ENCODE results near the gene BAG5.
"Not testable (repeated sequence)": the region's sequence is repeated elsewhere in the genome, so short reads cannot be mapped to it uniquely, and the experiment has no call there.

The BAG5 gene

GRCh38 chr14:103522649-103523574, 39.5 kb downstream of the BAG5 start, which contains the start of gene CKB:
CKB (minus strand) TSS chr14:103522830; CDS start chr14:103522493, 337 bp downstream.
- DNase-seq (ENCODE audit: low spot score), result peak; percentile 92

DNA sequence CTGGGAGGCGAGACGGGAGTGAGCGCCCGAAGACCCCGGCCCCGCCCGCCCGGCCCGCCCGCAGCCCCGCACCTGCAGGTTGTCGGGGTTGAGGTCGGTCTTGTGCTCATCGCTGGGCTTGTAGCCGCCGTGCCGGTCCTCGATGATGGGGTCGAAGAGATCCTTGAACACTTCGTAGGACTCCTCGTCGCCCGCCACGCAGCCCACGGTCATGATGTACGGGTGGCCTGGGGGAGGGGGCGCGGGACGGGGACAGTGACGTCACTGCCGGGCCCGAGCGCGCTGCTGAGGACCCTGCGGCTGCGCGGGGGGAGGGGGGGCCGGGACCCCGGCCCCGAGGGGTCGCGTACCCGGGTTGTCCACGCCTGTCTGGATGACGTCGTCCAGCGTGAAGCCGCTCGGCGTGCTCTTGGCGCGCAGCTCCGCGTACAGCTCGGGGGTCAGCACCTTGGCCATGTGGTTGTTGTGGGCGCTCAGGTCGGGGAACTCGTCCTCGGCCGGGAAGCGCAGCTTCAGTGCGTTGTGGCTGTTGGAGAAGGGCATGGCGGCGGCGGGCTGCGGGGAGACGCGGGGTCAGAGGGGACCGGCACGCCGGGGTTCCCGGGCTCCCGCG, 40.4 kb downstream of the BAG5 start:
- DNase-seq (ENCODE audit: low spot score), result no peak

DNA sequence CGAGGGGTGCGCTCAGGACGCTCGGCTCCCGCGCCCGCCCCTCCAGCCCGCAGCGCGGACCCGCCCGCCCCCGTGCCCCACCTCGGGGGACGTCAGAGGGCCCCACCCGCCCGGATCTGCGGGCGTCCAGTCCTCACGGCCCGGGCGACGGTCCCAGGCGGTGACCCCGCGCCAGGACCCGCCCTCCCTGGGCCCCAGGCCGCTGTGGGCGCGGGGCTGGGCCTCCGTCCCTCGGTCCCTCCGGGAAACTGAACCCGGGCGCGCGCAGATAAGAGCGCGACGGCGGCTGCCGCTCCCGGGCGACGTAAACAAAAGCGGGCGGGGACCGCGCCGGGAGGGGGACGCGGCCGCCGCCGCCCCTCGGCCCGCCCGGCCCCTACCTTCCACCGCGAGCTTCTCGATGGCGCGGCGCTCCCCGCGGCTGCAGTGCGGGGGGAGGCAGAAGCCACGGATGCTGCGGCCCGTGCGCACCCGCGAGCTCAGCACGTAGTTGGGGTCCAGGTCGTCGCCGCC, 41.0 kb downstream of the BAG5 start:
- DNase-seq (ENCODE audit: low spot score), result no peak

DNA sequence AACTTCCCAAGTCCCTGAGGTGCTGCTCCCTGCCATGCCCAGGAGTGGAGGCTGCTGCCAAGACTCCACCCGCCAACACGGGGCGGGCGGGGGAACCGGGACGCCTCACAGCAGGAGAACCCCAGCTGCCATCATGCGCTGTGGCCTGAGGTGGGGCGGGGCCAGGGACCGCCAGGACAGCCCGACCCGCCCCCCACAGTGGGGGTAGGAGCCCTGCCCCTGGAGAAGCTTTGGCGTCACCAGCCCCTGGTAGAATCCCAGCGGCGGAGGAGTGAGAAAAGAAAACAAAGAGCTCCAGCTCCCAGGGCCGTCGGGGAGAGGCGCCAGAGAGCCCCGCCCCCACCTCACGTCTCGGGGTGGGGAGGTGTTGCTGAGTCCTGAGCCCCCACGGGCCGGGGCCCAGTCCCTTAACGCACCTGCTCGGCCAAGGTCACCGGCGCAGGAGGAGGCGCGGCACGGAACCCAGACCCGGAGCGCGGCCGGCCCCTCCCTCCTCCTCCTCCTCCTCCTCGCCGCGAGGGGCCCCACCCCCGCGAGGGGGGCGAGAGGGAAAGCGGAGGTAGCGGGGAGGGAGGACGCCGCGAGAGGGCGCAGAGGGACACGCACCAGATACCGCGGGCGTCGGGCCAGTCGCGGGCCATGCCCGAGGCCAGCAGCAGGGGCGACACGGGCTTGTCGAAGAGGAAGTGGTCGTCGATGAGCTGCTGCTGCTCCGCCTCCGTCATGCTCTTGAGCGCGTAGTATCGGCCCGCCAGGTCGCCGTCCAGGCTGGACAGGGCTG, 41.6 kb downstream of the BAG5 start:
- DNase-seq (ENCODE audit: low spot score), result peak; percentile 89

DNA sequence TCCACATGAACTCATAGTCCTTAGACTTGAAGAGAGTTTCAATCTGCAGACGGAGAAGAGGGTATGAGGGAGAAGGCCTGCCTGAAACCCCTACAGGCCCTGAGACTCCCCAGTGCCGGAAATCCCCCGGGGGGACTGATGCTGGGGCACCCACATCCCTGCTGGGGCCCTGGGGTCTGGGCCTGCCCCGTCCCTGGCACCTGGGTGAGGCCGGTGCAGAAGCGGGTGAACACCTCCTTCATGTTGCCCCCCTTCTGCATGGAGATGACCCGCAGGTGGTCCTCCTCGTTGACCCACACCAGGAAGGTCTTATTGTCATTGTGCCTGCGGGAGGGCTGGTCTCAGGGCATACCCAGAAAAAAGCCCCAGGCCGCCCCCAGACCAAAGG, 42.2 kb downstream of the BAG5 start:
- no peak for DNase-seq (ENCODE audit: low spot score)

DNA sequence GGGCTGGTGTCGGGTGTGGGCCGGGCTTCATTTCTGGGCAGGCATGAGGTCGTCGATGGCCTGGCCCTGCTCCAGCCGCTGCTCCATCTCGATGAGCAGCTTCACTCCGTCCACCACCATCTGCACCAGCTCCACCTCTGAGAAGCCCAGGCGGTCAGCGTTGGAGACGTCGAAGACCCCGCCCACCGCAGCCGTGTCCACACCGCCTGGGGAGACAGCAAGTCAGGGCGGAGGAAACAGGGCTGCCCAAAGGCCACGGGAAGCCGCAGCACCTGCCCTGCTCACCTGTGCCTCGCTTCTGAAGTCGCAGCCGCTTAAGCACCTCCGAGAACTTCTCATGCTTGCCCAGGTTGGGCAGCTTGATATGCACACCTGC, 42.6 kb downstream of the BAG5 start:
- no peak for DNase-seq (ENCODE audit: low spot score)

GRCh38 chr14:103519043-103519836, 43.2 kb downstream of the BAG5 start:
- peak; percentile 50 for DNase-seq (ENCODE audit: low spot score)

DNA sequence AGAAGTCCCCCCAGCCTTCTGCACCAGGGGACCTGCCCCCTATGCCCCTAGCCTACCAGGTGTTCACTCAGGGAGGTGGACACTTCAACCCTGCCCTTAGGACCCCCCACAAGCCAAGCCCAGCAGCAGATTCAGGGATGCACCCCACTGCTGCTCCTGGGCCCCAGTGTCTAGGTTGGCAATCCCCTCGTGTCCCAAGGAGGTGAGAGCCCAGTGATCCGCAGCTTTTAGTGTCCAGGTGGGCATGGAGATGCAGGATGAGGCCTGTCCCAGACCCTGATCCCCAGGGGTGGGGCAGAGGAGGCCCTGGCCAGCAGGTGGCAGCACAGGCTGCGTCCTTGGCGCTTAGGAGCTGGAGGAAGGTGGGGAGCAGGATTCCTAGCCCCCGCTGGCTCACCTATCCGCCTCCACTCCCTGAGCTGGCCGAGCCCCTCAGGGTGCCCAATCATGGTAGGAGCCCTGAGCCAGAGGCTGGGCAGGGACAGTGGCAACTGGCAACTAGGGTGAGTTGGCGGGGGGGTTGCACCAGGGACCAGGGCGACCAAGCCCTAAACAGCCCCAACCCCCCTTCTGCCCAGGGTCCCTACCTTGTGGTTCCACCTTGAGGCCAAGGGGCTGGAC, 43.9 kb downstream of the BAG5 start:
- DNase-seq (ENCODE audit: low spot score), result peak; percentile 82

- peak; percentile 46 for DNase-seq (ENCODE audit: low spot score)
Measured at GRCh38 chr14:103517721-103518421, 44.6 kb downstream of the BAG5 start.

GRCh38 chr14:103517174-103517566, 45.3 kb downstream of the BAG5 start:
- DNase-seq (ENCODE audit: low spot score), result no peak

GRCh38 chr14:103516426-103517173, 45.9 kb downstream of the BAG5 start:
- DNase-seq (ENCODE audit: low spot score), result no peak

GRCh38 chr14:103514596-103515421, 47.6 kb downstream of the BAG5 start:
- DNase-seq (ENCODE audit: low spot score), result no peak

- DNase-seq (ENCODE audit: low spot score), result peak; percentile 88
Measured at GRCh38 chr14:103512701-103513611, 49.5 kb downstream of the BAG5 start.

DNA sequence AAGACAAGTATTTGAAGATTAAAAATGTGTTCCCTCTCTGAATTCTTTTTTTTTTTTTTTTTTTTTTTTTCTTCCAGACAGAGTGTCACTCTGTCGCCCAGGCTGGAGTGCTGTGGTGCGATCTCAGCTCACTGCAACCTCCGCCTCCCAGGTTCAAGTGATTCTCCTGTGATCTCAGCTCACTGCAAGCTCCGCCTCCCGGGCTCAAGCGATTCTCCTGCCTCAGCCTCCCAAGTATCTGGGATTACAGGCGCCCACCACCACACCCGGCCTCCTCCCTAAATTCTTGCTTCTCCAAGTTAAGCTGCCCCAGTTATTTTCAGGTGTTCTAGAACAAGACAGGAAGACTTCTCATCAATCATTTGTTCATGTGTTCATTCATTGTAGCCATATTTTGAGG, 50.3 kb downstream of the BAG5 start:
- DNase-seq (ENCODE audit: low spot score), result not testable (repeated sequence)

GRCh38 chr14:103510724-103511693, 51.4 kb downstream of the BAG5 start:
- DNase-seq (ENCODE audit: low spot score), result no peak
